B cell (primary cell): ENCODE results near the gene HDAC9. TPM values are rescaled to one million over a fixed set of nuclear protein-coding genes. Genes with fewer than 3 reads are reported as not detected.

ENCODE experiments used
- ATAC-seq: fragments of 200-7000 bp; cut with Tn5 transposase; one replicate; pipeline ENCODE4 v1.10.0; 2021; ENCODE audit warnings: low read depth, mild to moderate bottlenecking, moderate number of reproducible peaks, moderate library complexity
- CTCF ChIA-PET: fragments of 350-600 bp; sonication (Branson Sonifier 250); formaldehyde crosslinking; loops from one replicate; lab custom pipeline; 2021; ENCODE audit warnings: antibody characterized with exemption, inconsistent platforms; lab: Charles Lee
- POLR2A ChIA-PET: fragments of 350-600 bp; sonication (Branson Sonifier 250); formaldehyde crosslinking; loops from one replicate; lab custom pipeline; 2021; ENCODE audit warnings: antibody characterized with exemption; lab: Charles Lee
- DNase-seq: peaks from one replicate; pipeline ENCODE4 v3.0.0; 2013
- H2AFZ ChIP-seq: 2 replicates; pipeline ENCODE4 v1.6.1; 2012; ENCODE audit warnings: mild to moderate bottlenecking, low read depth, low read length; ENCODE audit not compliant: insufficient read depth, poor library complexity, severe bottlenecking
- H3K27ac ChIP-seq, 2 donors: 1 replicate in 1 of 2; 2 replicates in 1 of 2; pipeline ENCODE4 v1.5.1; 2012 to 2013; ENCODE audit warnings: low read length in 2 of 2, mild to moderate bottlenecking in 2 of 2, moderate library complexity in 1 of 2
- H3K27me3 ChIP-seq, 4 experiments: fragments of 200-600 bp in 1 of 4; sonication (generic) in 1 of 4; replicated peaks in 1 of 4; 1 replicate in 2 of 4; 2 replicates in 2 of 4; pipeline versions ENCODE4 v1.6.1 to v1.7.0; 2013 to 2016; ENCODE audit warnings: low read length in 3 of 4, mild to moderate bottlenecking in 2 of 4, mixed read lengths in 1 of 4, moderate library complexity in 1 of 4; ENCODE audit not compliant: insufficient read depth in 4 of 4, control insufficient read depth in 3 of 4; ENCODE audit errors: control extremely low read depth in 1 of 4
- H3K36me3 ChIP-seq, 2 experiments: replicated peaks in 1 of 2; 1 replicate in 1 of 2; 2 replicates in 1 of 2; pipeline versions ENCODE4 v1.6.1 to v1.7.1; 2013; ENCODE audit warnings: low read length in 1 of 2; ENCODE audit not compliant: insufficient read depth in 2 of 2, control insufficient read depth in 1 of 2; ENCODE audit errors: control extremely low read depth in 1 of 2, extremely low read depth in 1 of 2
- H3K4me1 ChIP-seq, 2 donors: fragments of 200-600 bp in 1 of 2; sonication (generic) in 1 of 2; 1 replicate in 1 of 2; 2 replicates in 1 of 2; pipeline versions ENCODE4 v1.5.1 to v1.6.1; 2013 to 2017; ENCODE audit warnings: low read length in 2 of 2; ENCODE audit not compliant: control insufficient read depth in 2 of 2, insufficient read depth in 2 of 2
- H3K4me2 ChIP-seq: replicated peaks from 2 replicates; pipeline ENCODE3; 2012; ENCODE audit warnings: mild to moderate bottlenecking, low read depth, low read length; ENCODE audit not compliant: poor library complexity, severe bottlenecking
- H3K4me3 ChIP-seq, 5 experiments: fragments of 200-600 bp in 1 of 5; sonication (generic) in 1 of 5; 1 replicate in 3 of 5; 2 replicates in 2 of 5; pipeline versions ENCODE4 v1.5.1 to v1.7.0; 2011 to 2016; ENCODE audit warnings: low read length in 4 of 5, mild to moderate bottlenecking in 4 of 5, low read depth in 2 of 5, control low read depth in 1 of 5, moderate library complexity in 1 of 5; ENCODE audit not compliant: insufficient read depth in 1 of 5; ENCODE audit errors: control extremely low read depth in 1 of 5, extremely low read depth in 1 of 5
- H3K79me2 ChIP-seq: fragments of 200-600 bp; sonication (generic); one replicate; pipeline ENCODE4 v1.6.0; 2016; ENCODE audit warnings: low read length; ENCODE audit not compliant: control insufficient read depth, insufficient read depth
- H3K9ac ChIP-seq: fragments of 200-600 bp; sonication (generic); 2 replicates; pipeline ENCODE4 v1.6.1; 2017; ENCODE audit warnings: mild to moderate bottlenecking, low read length, moderate library complexity
- H3K9me3 ChIP-seq, 3 donors: one replicate each; pipeline versions ENCODE4 v1.6.1 to v1.7.1; 2013; ENCODE audit warnings: low read length in 2 of 3; ENCODE audit not compliant: control insufficient read depth in 2 of 3, insufficient read depth in 1 of 3; ENCODE audit errors: control extremely low read depth in 1 of 3
- H4K20me1 ChIP-seq: 2 replicates; pipeline ENCODE4 v1.6.0; 2012; ENCODE audit warnings: mild to moderate bottlenecking, low read length; ENCODE audit not compliant: insufficient read depth, control insufficient read depth, poor library complexity, severe bottlenecking
- H3K27ac Mint-ChIP-seq: one replicate; pipeline ENCODE4 v1.8.0; 2021; ENCODE audit warnings: mixed read lengths
- H3K27me3 Mint-ChIP-seq: one replicate; pipeline ENCODE4 v1.8.0; 2021; ENCODE audit warnings: mixed read lengths
- H3K4me1 Mint-ChIP-seq: one replicate; pipeline ENCODE4 v1.8.0; 2021; ENCODE audit warnings: mixed read lengths
- H3K4me3 Mint-ChIP-seq: one replicate; pipeline ENCODE4 v1.8.0; 2021; ENCODE audit warnings: mixed read lengths
- H3K9me3 Mint-ChIP-seq: one replicate; pipeline ENCODE4 v1.8.0; 2022; ENCODE audit warnings: mixed read lengths; ENCODE audit not compliant: insufficient read depth
- CTCF ChIP-seq: fragments of 200-600 bp; IDR thresholded peaks from one replicate; pipeline ENCODE4 v1.8.0; 2022; ENCODE audit warnings: antibody characterized with exemption, mild to moderate bottlenecking
- EZH2 ChIP-seq: IDR thresholded peaks from 2 replicates; pipeline ENCODE4 v1.6.1; 2012; ENCODE audit warnings: borderline replicate concordance, low read depth, mild to moderate bottlenecking, moderate library complexity, low read length; ENCODE audit not compliant: insufficient read depth, poor library complexity, severe bottlenecking
- WGBS: methylation state at CpG from one replicate; pipeline ENCODE4 v1.1.5; 2013; ENCODE audit warnings: missing lambda C conversion rate; ENCODE audit not compliant: insufficient coverage; 5-methylcytosine and 5-hydroxymethylcytosine counted together
- intact Hi-C: fragments of 100-400 bp; cut with micrococcal nuclease; formaldehyde crosslinking; loops from one replicate; pipeline ENCODE4 v1.10.0; 2022
- polyA plus RNA-seq: library from polyadenylated mRNA; depleted of rRNA; stranded (reverse); fragments of >200 nt; gene quantifications from 2 replicates; pipeline ENCODE4 v1.2.3, GENCODE V29; 2012
- total RNA-seq, 2 donors: library from RNA; stranded (reverse); fragments of 120-200 nt in 1 of 2; gene quantifications; 1 replicate in 1 of 2; 2 replicates in 1 of 2; pipeline versions ENCODE4 v1.2.3 to v1.2.4, GENCODE V29; 2013 to 2022

HDAC9 gene
- total and polyA plus RNA-seq, 2 donors (not counting 1 experiment from before 2014, with no cell fraction given): 49.1 to 64.8 TPM

GRCh38 chr7:18680576-18680975, 185.0 kb downstream of the HDAC9 start:
- Histone ChIP-seq H3K36me3 (peaks cover 5 to 6% of the 10 kb centered on the region in 2 experiments), H3K27me3 (no peaks in the 10 kb centered on the region), H3K27ac (no peak overlapping the region), H3K4me2 (no peak overlapping the region), H3K4me3 (no peak overlapping the region), H3K79me2 (no peaks in the 10 kb centered on the region), H4K20me1 (no peaks in the 10 kb centered on the region), H3K9ac (no peak overlapping the region), H2AFZ (no peak overlapping the region), H3K9me3 (no peaks in the 10 kb centered on the region), H3K4me1 (no peaks in the 10 kb centered on the region)
- TF ChIP-seq CTCF (no peak), EZH2 (no peak)
- WGBS: no CpG with 5 or more reads among the region's 2 CpGs
- Mint-ChIP-seq H3K27me3 (no peaks in the 10 kb centered on the region), H3K27ac (no peak overlapping the region), H3K9me3 (no peaks in the 10 kb centered on the region), H3K4me1 (peaks cover 6% of the 10 kb centered on the region), H3K4me3 (no peak overlapping the region)
- ChIA-PET POLR2A (no interaction called here), CTCF (no interaction called here)
- ATAC-seq: no peak
- DNase-seq: no peak
- intact Hi-C loops: no loop called here

GRCh38 chr7:18684916-18685315, 189.4 kb downstream of the HDAC9 start:
- Histone ChIP-seq H3K27ac (no peak overlapping the region), H3K79me2 (no peaks in the 10 kb centered on the region), H3K9me3 (no peaks in the 10 kb centered on the region), H3K4me1 (no peaks in the 10 kb centered on the region), H3K4me2 (no peak overlapping the region), H3K4me3 (no peak overlapping the region), H3K36me3 (peaks cover 2 to 10% of the 10 kb centered on the region in 2 experiments), H2AFZ (no peak overlapping the region), H3K27me3 (no peaks in the 10 kb centered on the region), H4K20me1 (no peaks in the 10 kb centered on the region), H3K9ac (no peak overlapping the region)
- Mint-ChIP-seq H3K27ac (no peak overlapping the region), H3K4me3 (no peak overlapping the region), H3K4me1 (peaks cover 6% of the 10 kb centered on the region), H3K9me3 (no peaks in the 10 kb centered on the region), H3K27me3 (no peaks in the 10 kb centered on the region)
- TF ChIP-seq CTCF: no peak
- no peak for TF ChIP-seq EZH2
- CTCF ChIA-PET: no interaction called here
- intact Hi-C loops: no loop called here
- POLR2A ChIA-PET: no interaction called here
- no CpG with 5 or more reads among the region's 1 CpG for WGBS
- DNase-seq (no peak), ATAC-seq (no peak)
